ENCODE results near the gene HACD3. TPM values are rescaled to one million over a fixed set of nuclear protein-coding genes. Genes with fewer than 3 reads are reported as not detected.

Gene HACD3
- total RNA-seq, 1 donor from 2014 or later, result 271 TPM

- H3K27me3 ChIP-seq, result no peaks in the 10 kb centered on the region
- H3K4me3 Mint-ChIP-seq, result no peak overlapping the region
- H3K4me3 ChIP-seq, result no peak overlapping the region
- H2AFZ ChIP-seq (replicated peaks), result no peak overlapping the region
- no peak overlapping the region for H3K9ac ChIP-seq
- H3K4me2 ChIP-seq, result no peak overlapping the region
- H3K79me2 ChIP-seq (ENCODE audit: low read depth), result no peaks in the 10 kb centered on the region
- H3K36me3 Mint-ChIP-seq, result peaks cover 24% of the 10 kb centered on the region
- no peaks in the 10 kb centered on the region for H3K9me3 Mint-ChIP-seq
- peaks cover 5% of the 10 kb centered on the region for H4K20me1 ChIP-seq (ENCODE audit: low read depth)
- H3K27ac ChIP-seq, result no peak overlapping the region
- DNase-seq (ENCODE audit: low spot score), result no peak
- TF ChIP-seq EZH2phosphoT487 (IDR thresholded peaks at IDR 0.05) (no peak), CTCF (IDR thresholded peaks at IDR 0.05) (no peak), EZH2 (IDR thresholded peaks at IDR 0.05) (no peak)
- peaks cover 12% of the 10 kb centered on the region for H3K36me3 ChIP-seq
- H3K27ac Mint-ChIP-seq, result no peak overlapping the region
- H3K27me3 Mint-ChIP-seq (ENCODE audit: insufficient read depth, low read depth), result no peaks in the 10 kb centered on the region
- peaks cover 52% of the 10 kb centered on the region for H3F3A ChIP-seq (ENCODE audit: low read depth)
- H3K9me3 ChIP-seq (ENCODE audit: low read depth), result no peaks in the 10 kb centered on the region
- H3K4me1 Mint-ChIP-seq, result peaks cover 15% of the 10 kb centered on the region
- H3K4me1 ChIP-seq, result peaks cover 7% of the 10 kb centered on the region
Observed at GRCh38 chr15:65576664-65577063, 46.4 kb downstream of the HACD3 start.

GRCh38 chr15:65577129-65577996, 47.1 kb downstream of the HACD3 start:
- Histone ChIP-seq H3K79me2 (ENCODE audit: low read depth) (no peaks in the 10 kb centered on the region), H3K4me3 (no peak overlapping the region), H2AFZ (replicated peaks) (no peak overlapping the region), H3K27me3 (no peaks in the 10 kb centered on the region), H3K27ac (peak overlapping the region; percentile 2), H3F3A (ENCODE audit: low read depth) (peaks cover 52% of the 10 kb centered on the region), H3K9ac (no peak overlapping the region), H3K9me3 (ENCODE audit: low read depth) (no peaks in the 10 kb centered on the region), H3K4me1 (peaks cover 7% of the 10 kb centered on the region), H3K36me3 (peaks cover 5% of the 10 kb centered on the region), H4K20me1 (ENCODE audit: low read depth) (peaks cover 5% of the 10 kb centered on the region), H3K4me2 (no peak overlapping the region)
- Mint-ChIP-seq H3K4me1 (peaks cover 22% of the 10 kb centered on the region), H3K27ac (no peak overlapping the region), H3K9me3 (no peaks in the 10 kb centered on the region), H3K4me3 (no peak overlapping the region), H3K27me3 (ENCODE audit: insufficient read depth, low read depth) (no peaks in the 10 kb centered on the region), H3K36me3 (peaks cover 30% of the 10 kb centered on the region)
- TF ChIP-seq EZH2 (IDR thresholded peaks at IDR 0.05), result no peak
- no peak for TF ChIP-seq EZH2phosphoT487 (IDR thresholded peaks at IDR 0.05)
- TF ChIP-seq CTCF (IDR thresholded peaks at IDR 0.05), result no peak
- no peak for DNase-seq (ENCODE audit: low spot score)

- Mint-ChIP-seq H3K36me3 (peaks cover 33% of the 10 kb centered on the region), H3K9me3 (no peaks in the 10 kb centered on the region), H3K27me3 (ENCODE audit: insufficient read depth, low read depth) (no peaks in the 10 kb centered on the region), H3K4me3 (no peak overlapping the region), H3K27ac (peak overlapping the region; percentile 42), H3K4me1 (peaks cover 38% of the 10 kb centered on the region)
- Histone ChIP-seq H3K79me2 (ENCODE audit: low read depth) (no peaks in the 10 kb centered on the region), H3K9me3 (ENCODE audit: low read depth) (no peaks in the 10 kb centered on the region), H3K27ac (peak overlapping the region; percentile 44), H3K36me3 (no peaks in the 10 kb centered on the region), H3K4me3 (no peak overlapping the region), H2AFZ (replicated peaks) (no peak overlapping the region), H3K27me3 (no peaks in the 10 kb centered on the region), H3K4me2 (no peak overlapping the region), H4K20me1 (ENCODE audit: low read depth) (peaks cover 5% of the 10 kb centered on the region), H3K4me1 (peaks cover 7% of the 10 kb centered on the region), H3F3A (ENCODE audit: low read depth) (peaks cover 49% of the 10 kb centered on the region), H3K9ac (no peak overlapping the region)
- TF ChIP-seq CTCF (IDR thresholded peaks at IDR 0.05) (no peak), EZH2 (IDR thresholded peaks at IDR 0.05) (no peak), EZH2phosphoT487 (IDR thresholded peaks at IDR 0.05) (no peak)
- no peak for DNase-seq (ENCODE audit: low spot score)
Observed at GRCh38 chr15:65578904-65579728, 48.9 kb downstream of the HACD3 start.
